ENCODE results near the gene RNF5. TPM values are rescaled to one million over a fixed set of nuclear protein-coding genes. Genes with fewer than 3 reads are reported as not detected.

The RNF5 gene
- total and polyA plus RNA-seq, 9 of the 15 experiments (the other 6 are each of a cell fraction or from before 2014, with no cell fraction given) = 62.2 to 245 (median 129) TPM

GRCh38 chr6:32168350-32168749 is 9.9 kb upstream of the RNF5 start (continued):
- TF ChIP-seq TBL1XR1 (IDR thresholded peaks at IDR 0.05; ENCODE audit: low read length in 2 of 2) (no peak), FOXO4 (CRISPR knock-in tag; IDR thresholded peaks at IDR 0.05) (no peak), ZNF77 (CRISPR knock-in tag; IDR thresholded peaks at IDR 0.05) (no peak), SP1 (CRISPR knock-in tag; IDR thresholded peaks at IDR 0.05) (no peak), ZNF717 (CRISPR knock-in tag; IDR thresholded peaks at IDR 0.05) (no peak), GABPA (tag; conservative IDR thresholded peaks at IDR 0.05; ENCODE audit: low read depth) (peak; percentile 25; the same call in 1 of the 2 replicates), RCOR1 (IDR thresholded peaks at IDR 0.05; ENCODE audit: borderline replicate concordance in 1 of 2, low read depth in 2 of 2, low read length in 2 of 2) (no peak), MAFK (IDR thresholded peaks at IDR 0.05; ENCODE audit: low read length) (no peak), U2AF1 (optimal IDR thresholded peaks at IDR 0.05; ENCODE audit: low read depth, low read length) (no peak), HNRNPLL (IDR thresholded peaks at IDR 0.05; ENCODE audit: low read depth, low read length, poor library complexity, severe bottlenecking) (peak; percentile 31), ATF3 (IDR thresholded peaks at IDR 0.05) (no peak), ATF3 (CRISPR knock-in tag; conservative IDR thresholded peaks at IDR 0.05) (no peak), THAP12 (CRISPR knock-in tag; IDR thresholded peaks at IDR 0.05) (0 out of 2 replicates have a peak, but pooled peaks have one; percentile 19), CAMTA2 (CRISPR knock-in tag; conservative IDR thresholded peaks at IDR 0.05) (no peak), DDX20 (tag; IDR thresholded peaks at IDR 0.05; ENCODE audit: low read depth) (no peak), BCLAF1 (IDR thresholded peaks at IDR 0.05; ENCODE audit: borderline replicate concordance in 1 of 2, control insufficient read depth in 1 of 2, low read depth in 2 of 2, low read length in 1 of 2) (no peak)
- TF ChIP-seq, protein P1, sequence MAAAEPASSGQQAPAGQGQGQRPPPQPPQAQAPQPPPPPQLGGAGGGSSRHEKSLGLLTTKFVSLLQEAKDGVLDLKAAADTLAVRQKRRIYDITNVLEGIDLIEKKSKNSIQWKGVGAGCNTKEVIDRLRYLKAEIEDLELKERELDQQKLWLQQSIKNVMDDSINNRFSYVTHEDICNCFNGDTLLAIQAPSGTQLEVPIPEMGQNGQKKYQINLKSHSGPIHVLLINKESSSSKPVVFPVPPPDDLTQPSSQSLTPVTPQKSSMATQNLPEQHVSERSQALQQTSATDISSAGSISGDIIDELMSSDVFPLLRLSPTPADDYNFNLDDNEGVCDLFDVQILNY (CRISPR knock-in tag; IDR thresholded peaks at IDR 0.05) = no peak

Measured in K562 (cell line).